Skin epidermis (tissue), 12 donors: ENCODE results near the gene NPEPL1.
"Not testable (repeated sequence)": the region's sequence is repeated elsewhere in the genome, so short reads cannot be mapped to it uniquely, and the experiment has no call there.

ENCODE experiments used
- H3K27ac ChIP-seq, 21 experiments: fragments of 200-600 bp; sonication (generic) in 11 of 21; one replicate each; pipeline ENCODE4 v1.5.0; 2020; ENCODE audit warnings: mild to moderate bottlenecking in 3 of 21, inconsistent platforms in 2 of 21, moderate library complexity in 2 of 21
- H3K4me3 ChIP-seq, 7 experiments: fragments of 200-600 bp; sonication (generic) in 2 of 7; one replicate each; pipeline ENCODE4 v1.5.0; 2020; ENCODE audit warnings: inconsistent platforms in 2 of 7, mild to moderate bottlenecking in 2 of 7, moderate library complexity in 1 of 7

NPEPL1 gene

DNA sequence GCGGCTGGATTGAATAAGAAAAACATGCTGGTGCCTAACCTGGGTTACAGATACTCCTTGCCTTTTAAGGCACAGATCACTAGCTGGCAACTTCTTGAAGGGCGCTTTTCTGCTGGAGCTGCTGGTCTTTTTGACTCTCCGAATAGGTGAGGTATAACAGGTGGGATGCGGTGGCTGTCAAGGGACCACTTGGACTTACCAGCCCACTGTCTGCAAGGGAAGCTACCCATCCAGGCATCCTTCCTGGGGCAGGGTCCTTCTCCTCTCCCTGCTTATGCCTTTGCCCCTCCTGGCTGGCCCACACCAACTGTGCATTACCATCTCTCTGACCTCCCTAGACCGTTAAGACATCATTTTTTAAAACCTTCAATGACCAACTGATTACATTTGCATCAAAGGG lies 57.4 kb downstream of the NPEPL1 start:
- Histone ChIP-seq H3K27ac (no peak overlapping the region), H3K4me3 (no peak overlapping the region)

DNA sequence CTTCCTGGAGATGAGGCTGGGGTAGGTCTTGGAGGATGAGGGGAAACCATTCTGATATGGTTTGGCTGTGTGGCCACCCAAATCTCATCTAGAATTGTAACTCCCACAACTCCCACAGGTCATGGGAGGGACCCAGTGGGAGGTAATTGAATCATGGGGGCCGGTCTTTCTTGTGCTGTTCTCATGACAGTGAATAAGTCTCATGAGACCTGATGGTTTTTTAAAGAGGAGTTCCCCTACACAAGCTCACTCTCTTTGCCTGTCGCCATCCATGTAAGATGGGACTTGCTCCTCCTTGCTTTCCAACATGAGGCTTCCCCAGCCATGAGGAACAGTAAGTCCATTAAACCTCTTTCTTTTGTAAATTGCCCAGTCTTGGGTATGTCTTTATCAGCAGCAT lies 58.1 kb downstream of the NPEPL1 start:
- H3K27ac ChIP-seq, H3K4me3 ChIP-seq: not testable (repeated sequence)

DNA sequence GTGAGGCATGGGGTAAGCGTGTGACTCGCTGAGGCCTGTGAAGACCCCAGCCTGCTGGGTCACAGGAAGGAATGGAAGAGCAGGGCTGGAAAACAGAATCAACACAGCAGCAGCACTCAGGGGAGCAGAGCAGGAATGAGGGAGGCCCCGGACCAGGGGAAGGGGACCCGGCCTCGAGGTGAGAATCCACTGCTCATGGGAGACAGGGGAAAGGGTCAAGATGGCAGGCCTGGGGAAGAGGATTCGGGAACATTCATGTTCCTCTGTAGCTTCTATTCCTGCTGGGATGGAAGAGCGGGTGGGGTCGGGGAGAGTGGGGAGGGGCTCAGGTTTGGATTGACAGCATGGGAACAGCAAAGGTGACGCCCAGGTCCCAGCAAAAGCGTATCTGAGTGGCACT lies 59.4 kb downstream of the NPEPL1 start:
- Histone ChIP-seq H3K4me3 (no peak overlapping the region), H3K27ac (no peak overlapping the region)

DNA sequence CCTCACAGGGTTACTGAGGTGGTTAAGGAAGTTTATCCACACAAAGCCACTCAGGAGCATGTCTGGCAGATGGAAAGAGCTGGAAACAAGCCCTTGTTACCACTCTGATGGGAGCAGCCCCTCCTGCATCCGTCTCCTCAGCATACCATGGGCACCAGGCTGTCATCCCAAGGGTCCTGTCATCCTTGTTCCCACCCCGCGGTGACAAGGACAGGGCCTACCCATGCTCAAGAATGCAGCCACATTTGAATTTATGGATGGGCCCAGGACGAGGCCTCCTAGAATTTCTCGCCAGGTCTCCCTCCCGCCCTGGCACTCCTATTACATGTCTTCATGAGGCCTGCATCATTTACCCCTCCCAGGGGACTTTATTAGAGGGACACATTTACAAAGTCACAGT lies 60.0 kb downstream of the NPEPL1 start:
- H3K27ac ChIP-seq = no peak overlapping the region
- no peak overlapping the region for H3K4me3 ChIP-seq

DNA sequence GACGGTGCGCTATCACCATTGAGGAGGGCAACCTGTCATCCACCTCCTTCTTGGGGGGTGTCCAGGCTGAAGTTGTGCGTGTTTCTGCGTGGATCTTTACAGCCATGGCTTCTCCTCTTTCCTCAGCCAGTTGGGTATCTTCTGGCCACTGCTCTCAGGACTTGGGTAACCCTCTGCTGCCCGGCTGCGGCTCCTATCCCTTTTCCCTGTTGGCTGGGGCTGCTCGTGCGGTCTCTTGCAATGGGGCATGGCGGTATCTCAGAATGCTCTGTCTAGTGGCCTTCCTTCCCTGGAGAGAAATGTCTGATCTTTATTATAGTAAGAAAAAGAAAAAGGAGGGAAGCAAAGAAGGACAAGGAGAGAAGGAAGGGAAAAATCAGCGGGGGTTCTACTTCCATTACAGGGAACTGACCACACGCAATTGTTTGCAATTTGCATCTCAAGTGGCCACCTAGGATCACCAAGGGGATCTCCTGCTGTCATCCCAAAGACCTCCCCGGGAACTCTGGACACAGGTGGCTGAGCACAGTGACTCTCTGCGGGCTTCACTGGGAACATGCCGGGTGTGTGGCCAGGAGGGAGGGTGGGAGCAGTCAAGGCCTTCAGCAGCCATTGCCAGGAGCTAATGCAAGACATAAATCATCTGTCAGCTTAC lies 60.8 kb downstream of the NPEPL1 start:
- H3K4me3 ChIP-seq = no peak overlapping the region
- no peak overlapping the region for H3K27ac ChIP-seq

DNA sequence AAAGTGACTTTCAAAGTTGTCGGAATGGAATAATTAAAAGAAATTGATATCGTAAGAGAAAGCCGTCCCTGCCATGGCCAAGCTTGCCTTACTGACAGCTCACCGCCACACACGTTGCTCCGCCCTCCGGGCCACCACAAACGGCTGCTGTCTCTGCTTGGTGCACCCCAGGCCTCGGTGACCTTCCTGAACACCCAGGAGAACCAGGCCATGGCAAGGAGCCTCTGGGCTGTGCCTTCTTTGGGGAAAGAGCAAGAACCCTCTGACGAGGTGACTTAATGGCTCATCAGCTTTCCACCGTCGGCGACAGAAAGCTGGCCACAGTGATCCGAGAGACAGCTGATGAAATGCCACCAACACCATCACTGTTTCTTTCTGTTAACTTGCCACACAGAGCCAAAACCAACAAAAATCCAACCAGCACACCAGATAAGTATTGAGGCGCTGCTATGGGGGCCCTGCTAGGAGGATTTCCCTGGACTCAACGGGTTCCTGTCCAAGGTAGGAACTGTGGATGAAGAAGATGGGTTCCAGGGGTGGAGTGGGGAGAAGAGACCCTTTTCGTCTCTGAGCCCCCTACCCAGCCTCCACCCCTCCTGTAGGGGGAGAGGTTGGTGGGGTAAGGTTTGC lies 61.4 kb downstream of the NPEPL1 start:
- H3K27ac ChIP-seq = no peak overlapping the region
- H3K4me3 ChIP-seq = no peak overlapping the region

DNA sequence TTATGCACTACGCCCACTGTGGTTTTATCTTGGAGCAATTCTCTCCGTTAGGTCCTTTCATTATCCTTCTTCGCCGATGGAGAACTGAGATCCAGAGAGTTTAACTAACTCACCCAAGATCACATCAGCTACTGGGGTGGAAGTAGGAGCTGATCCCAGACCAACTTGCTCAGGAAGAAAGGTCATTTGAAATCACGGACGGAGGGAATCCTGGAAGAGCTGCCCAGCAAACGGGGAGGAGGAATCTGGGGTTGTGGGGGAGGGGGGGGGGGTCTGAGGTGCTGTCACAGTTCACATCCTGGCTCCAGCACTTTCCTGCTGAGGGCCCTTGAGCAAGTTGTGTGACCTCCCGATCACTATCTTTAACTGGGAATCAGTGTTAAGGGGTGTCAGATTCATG lies 62.0 kb downstream of the NPEPL1 start:
- Histone ChIP-seq H3K27ac (no peak overlapping the region), H3K4me3 (no peak overlapping the region)

DNA sequence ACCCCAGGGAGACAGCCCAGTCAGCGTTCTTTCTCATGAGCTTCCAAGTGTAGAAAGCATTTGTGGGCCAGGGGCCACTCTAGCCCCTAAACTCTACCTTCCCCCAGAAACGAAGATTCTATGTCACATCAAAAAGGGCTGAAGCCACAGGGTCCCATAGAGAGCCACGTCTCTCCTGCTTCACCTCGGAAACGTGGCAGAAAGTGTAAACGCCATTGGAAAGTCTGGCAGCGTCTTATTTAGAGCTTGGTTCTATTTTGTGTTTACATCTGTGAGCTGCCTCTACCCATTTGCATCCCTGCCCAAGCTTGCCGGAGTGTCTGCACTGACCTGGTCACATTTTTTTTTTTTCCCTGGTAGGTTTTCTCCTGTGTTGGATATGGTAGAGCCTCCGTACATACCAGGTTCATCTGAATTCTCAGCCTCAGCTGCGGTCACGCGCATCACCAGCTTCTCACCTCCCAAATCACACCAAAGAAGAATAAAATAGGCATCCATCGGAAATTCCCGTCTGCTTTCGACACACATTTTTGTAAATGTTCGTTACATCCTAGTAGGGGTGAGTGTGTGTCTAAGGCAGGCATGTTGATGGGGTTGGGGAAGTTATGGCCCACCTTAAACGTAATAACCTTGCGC lies 62.6 kb downstream of the NPEPL1 start:
- Histone ChIP-seq H3K27ac (no peak overlapping the region), H3K4me3 (no peak overlapping the region)

DNA sequence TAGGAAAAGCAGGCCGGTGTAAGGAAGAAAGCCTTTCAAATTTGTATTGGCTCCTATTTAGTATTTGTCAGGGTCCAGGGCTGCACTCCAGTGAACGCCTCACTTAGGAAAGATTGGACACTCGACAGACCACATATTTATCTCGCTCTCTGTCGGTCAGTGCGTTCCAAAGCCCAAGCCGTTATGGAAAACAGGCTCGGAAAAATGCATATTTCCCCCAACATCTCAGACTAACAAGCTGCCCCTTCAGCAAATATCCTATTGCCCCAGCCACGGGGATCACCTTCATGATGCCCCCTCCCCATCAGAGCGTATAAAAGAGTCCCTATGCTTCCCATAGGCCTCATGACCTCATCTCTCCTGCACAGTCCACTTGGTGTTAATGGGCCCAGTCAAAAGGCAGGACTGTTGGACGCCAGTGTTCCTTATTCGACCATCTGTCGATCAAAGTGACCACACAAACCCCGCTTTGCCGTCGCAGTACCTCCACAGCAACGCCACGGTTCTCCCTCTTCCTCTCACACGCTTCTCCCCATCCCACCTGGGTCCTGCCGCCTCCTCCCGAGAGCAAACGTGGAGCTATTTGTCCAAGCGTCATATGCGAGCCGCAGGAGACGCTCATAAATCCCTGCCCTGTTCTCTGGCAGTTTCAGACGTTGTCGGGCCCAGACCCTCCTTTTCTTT lies 63.3 kb downstream of the NPEPL1 start:
- no peak overlapping the region for H3K27ac ChIP-seq
- no peak overlapping the region for H3K4me3 ChIP-seq

DNA sequence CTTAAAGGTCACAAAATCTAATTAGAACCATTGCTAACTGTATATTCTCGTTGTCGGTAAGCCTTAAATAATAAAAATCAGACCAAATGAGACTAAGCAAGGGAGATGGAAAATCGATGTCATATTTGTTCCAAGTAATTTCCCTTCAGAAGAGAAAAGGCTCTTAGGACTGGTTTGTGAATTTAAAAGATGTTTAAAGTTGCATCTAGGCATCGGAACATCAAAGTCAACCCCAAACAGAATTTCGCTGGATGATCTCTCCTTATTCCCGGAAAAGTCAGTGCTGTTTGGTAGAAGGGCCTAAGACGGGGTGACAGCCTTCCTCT lies 63.8 kb downstream of the NPEPL1 start:
- Histone ChIP-seq H3K27ac (no peak overlapping the region), H3K4me3 (no peak overlapping the region)

DNA sequence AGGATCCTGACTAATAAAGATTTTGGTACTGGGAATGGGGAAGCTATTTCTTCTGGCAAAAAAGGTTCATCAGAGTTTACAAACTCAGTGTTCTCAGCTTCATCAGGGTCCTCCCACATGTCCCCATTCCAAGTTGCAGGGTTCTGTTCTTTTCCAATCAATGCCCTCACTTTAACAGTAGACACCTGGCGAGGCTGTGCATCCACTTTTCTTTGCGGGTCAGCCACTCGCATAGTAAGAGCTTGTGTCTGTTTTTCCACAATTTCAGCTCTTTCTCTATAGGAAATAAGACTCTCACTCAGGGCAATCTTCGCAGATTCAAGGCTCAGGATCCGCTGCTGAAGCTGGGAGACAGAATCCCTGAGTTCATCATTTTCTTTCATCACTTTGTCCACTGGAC lies 65.0 kb downstream of the NPEPL1 start:
- not testable (repeated sequence) for H3K4me3 ChIP-seq, H3K27ac ChIP-seq

DNA sequence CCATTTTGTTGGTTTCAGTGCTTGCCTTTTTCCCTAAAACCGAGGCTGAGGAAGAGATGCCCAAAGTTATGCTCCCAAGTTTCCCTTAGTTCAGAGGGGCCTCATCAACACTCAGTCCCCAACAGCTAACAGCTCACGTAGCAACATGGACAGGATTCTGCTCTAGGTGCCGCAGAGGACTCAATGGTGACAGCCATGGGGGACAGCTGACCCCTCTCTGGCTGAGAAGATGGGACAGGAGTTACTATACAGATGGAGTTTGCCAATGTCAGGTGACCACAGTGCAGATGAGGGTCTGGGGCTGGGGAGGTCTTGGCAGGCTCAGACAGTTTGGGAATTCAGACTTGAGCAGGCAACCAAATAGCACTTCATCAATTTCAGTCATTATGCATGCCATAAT lies 67.3 kb downstream of the NPEPL1 start:
- H3K27ac ChIP-seq = no peak overlapping the region
- H3K4me3 ChIP-seq = no peak overlapping the region

DNA sequence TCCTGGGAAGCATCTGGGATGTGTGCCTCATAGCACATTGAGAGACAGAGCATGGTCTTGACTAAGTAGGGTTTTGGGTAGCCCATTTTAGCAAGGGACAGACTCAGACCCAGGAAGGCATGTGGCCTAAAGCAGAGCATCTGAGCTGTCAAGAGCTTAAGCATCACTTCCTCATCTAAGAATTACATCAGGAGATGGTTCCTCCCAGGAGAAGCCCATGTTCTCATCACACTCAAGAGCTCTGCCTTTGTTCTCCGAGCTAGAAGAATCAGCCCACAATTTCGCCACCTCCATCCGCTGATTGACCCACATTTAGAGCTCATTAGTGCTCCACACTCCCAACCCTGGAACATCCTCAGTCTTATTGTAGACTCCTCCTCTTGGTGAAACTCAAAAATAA lies 68.3 kb downstream of the NPEPL1 start:
- H3K27ac ChIP-seq = no peak overlapping the region
- H3K4me3 ChIP-seq = no peak overlapping the region

DNA sequence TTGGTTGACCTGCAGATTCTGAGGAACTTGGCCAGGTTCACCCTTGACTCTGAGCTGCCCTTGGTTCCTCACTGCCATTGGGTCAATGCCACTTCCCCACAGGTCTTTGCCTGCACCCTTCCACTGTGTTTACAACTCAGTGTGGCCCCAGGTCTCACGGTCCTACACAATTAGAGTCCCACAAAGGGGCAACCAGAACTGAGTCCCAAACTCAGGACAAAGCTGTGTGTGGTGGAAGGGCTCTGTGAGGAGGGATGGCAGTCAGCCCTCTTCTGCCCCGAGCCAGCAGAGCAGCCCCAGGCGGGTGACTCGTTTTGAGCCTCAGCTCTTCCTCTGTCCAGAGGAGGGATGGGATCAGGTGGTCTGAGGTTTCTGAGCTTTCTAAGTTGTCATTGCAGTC lies 69.5 kb downstream of the NPEPL1 start:
- no peak overlapping the region for H3K4me3 ChIP-seq
- no peak overlapping the region for H3K27ac ChIP-seq

DNA sequence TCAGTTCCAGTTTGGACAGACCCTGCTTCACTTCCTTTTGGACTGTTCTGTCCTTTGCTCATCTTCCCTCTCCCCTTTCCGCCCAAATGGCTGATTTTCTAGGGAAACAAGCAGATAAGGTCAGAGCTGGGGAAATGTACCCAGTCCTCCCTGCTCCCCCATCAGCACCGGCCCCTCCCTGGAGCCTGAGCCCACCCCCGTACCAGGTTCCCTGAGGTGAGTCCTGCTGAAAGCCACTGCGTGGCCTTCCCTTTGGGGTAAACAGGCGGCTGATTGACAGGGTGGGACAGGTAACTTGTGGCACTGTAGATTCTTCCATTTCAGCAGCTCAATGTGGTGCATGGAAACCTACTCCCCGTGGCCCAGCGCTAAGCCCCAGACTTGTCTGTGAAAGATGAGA lies 70.5 kb downstream of the NPEPL1 start:
- H3K4me3 ChIP-seq = no peak overlapping the region
- H3K27ac ChIP-seq = no peak overlapping the region
